ENCODE measurements around the gene ALPP.
"Not testable (repeated sequence)": the region's sequence is repeated elsewhere in the genome, so short reads cannot be mapped to it uniquely, and the experiment has no call there.

DNA sequence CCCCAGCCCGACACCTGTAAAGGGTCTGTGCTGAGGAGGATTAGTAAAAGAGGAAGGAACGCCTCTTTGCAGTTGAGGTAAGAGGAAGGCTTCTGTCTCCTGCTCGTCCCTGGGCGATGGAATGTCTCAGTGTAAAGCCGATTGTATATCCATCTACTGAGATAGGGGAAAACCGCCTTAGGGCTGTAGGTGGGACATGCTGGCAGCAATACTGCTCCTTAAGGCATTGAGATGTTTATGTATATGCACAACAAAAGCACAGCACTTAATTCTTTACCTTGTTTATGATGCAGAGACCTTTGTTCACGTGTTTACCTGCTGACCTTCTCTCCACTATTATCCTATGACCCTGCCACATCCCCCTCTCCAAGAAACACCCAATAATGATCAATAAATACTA lies 44.9 kb downstream of the ALPP start:
- TF ChIP-seq, protein P1, sequence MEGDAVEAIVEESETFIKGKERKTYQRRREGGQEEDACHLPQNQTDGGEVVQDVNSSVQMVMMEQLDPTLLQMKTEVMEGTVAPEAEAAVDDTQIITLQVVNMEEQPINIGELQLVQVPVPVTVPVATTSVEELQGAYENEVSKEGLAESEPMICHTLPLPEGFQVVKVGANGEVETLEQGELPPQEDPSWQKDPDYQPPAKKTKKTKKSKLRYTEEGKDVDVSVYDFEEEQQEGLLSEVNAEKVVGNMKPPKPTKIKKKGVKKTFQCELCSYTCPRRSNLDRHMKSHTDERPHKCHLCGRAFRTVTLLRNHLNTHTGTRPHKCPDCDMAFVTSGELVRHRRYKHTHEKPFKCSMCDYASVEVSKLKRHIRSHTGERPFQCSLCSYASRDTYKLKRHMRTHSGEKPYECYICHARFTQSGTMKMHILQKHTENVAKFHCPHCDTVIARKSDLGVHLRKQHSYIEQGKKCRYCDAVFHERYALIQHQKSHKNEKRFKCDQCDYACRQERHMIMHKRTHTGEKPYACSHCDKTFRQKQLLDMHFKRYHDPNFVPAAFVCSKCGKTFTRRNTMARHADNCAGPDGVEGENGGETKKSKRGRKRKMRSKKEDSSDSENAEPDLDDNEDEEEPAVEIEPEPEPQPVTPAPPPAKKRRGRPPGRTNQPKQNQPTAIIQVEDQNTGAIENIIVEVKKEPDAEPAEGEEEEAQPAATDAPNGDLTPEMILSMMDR (IDR thresholded peaks at IDR 0.05; ENCODE audit: insufficient read depth, low read length): not testable (repeated sequence)
- TF ChIP-seq POLR2AphosphoS5 (IDR thresholded peaks at IDR 0.05; ENCODE audit: low read depth); SPI1 (IDR thresholded peaks at IDR 0.05; ENCODE audit: borderline replicate concordance, low read depth): not testable (repeated sequence)
- TF ChIP-seq, protein P2, sequence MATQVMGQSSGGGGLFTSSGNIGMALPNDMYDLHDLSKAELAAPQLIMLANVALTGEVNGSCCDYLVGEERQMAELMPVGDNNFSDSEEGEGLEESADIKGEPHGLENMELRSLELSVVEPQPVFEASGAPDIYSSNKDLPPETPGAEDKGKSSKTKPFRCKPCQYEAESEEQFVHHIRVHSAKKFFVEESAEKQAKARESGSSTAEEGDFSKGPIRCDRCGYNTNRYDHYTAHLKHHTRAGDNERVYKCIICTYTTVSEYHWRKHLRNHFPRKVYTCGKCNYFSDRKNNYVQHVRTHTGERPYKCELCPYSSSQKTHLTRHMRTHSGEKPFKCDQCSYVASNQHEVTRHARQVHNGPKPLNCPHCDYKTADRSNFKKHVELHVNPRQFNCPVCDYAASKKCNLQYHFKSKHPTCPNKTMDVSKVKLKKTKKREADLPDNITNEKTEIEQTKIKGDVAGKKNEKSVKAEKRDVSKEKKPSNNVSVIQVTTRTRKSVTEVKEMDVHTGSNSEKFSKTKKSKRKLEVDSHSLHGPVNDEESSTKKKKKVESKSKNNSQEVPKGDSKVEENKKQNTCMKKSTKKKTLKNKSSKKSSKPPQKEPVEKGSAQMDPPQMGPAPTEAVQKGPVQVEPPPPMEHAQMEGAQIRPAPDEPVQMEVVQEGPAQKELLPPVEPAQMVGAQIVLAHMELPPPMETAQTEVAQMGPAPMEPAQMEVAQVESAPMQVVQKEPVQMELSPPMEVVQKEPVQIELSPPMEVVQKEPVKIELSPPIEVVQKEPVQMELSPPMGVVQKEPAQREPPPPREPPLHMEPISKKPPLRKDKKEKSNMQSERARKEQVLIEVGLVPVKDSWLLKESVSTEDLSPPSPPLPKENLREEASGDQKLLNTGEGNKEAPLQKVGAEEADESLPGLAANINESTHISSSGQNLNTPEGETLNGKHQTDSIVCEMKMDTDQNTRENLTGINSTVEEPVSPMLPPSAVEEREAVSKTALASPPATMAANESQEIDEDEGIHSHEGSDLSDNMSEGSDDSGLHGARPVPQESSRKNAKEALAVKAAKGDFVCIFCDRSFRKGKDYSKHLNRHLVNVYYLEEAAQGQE (IDR thresholded peaks at IDR 0.05; ENCODE audit: insufficient replicate concordance, low read depth): not testable (repeated sequence)

Data from HL-60 (cell line).